ENCODE data around the gene NFATC2.

Gene NFATC2

DNA sequence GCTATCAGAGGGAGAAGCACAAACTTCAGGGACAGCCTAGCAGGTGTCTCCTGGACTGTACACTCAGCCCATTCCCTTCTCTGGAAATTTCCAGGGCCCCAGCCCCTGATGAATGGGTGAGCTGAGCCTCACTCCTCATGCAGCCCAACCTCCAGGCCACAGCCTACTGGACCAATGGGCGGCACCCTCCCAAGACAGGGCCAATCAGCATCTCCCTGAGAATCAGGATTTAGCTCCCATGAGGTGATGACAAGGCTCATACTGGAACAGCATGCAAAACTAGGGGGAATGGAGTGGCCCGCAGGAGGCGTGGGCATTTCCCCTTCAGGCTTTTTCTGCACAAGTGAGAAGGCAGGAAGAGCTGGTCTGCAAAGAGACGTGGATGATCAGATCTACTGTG, 29.0 kb downstream of the NFATC2 start:
- no peak for DNase-seq

DNA sequence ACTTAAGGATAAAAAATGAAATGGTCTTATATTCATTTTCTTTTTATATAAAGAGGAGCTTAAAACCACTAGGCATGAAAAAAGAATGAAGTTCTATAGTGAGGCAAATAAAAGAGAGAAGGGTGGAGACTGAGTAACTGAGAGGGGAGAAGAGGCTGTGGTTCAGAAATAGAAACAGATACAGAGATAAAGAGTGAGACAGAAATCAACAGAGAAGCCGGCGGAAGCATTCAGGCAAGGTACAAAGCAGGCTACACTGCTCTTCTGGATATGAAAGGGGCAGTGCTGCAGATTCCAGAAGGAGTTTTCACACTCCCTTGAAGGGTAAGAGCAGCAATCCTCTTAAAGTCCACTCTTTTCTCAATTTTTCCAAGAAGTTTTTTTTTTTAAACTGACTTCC, 29.9 kb downstream of the NFATC2 start:
- DNase-seq: peak in 1 of 5 experiments; percentile 81

DNA sequence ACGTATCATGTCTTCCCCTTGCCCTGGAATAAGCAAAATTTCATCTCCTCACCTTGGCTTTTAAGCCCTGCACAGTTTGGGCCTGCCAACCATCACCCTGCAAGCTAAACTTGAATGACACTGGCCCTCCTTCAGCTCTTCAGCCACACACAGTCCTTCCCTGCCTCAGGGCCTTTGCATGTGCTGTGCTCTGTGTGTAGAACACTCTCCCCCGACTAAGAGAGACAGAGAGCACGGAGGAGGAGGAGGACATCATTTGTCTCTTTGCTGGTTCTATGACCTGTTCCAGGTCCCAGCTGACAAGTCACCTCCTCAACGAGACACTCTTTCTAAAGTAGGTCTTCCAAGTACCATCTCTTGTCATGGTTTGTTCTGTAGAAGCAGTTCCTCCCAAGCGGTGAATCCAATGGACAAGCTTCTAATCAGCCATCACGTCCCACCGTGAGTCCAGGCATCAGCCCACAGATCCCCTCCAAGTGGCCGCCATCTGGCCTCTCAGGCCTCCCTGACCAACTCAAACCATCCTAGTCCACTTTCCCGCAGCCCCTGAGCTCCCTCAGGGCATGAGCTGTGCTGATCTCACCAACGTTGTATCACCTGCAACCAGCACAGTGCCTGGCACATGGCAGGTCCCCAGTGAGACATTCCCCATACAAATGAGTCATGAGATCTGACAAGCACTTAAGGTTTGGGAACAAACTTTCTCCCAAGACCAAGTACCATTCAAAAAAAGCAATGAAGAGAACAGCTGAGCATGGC, 30.5 kb downstream of the NFATC2 start:
- DNase-seq: peak in 1 of 5 experiments; percentile 19

DNA sequence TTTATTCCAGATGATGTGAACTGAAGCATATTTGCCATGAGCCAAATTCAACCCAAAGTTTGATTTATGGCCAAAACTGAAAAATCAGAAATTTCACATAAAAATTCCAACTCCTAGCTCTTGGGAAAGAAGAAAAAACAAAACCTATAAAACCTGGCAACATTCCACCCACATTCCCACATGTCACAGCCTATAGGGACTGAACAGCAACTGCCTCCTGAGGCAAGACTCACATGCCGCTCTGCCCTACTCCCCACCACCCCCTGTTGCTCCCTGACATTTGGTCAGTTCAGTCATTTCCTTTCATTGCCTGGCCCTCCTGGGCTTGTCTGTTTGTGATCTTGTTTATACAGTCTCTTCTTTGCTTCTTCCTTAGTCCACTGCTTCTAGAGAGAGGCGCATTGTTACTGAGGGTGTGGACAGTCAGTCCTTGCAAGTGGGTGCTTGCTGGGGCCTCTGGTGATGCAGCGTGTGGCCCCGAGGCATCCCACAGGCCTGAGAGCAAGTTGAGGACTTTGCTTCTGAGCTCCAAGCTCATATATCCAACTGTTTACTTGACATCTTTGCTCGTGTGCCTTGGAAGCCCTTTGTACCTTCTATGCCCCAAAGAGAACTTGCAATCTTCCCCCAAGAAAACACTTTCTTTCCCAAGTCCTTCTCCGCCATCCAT, 31.4 kb downstream of the NFATC2 start:
- no peak for DNase-seq

DNA sequence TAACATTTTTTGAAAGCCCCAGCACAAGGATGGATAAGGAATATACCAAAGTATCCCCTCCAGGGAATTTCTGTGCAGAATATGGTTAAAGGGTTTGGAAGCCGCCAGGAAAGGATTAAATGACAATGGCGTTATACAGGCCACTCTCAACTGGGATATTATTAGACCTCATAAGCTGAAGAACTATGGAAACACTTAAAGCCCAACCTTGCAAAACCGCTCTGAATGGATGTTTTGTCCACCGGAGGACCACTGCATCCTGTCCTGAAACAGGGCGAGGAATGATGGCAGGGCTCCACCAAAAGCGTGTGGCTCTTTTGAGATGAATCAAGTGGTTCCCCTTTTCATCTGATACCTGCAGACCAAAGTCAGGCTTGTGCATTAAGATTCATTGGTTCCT, 32.4 kb downstream of the NFATC2 start:
- no peak for DNase-seq

DNA sequence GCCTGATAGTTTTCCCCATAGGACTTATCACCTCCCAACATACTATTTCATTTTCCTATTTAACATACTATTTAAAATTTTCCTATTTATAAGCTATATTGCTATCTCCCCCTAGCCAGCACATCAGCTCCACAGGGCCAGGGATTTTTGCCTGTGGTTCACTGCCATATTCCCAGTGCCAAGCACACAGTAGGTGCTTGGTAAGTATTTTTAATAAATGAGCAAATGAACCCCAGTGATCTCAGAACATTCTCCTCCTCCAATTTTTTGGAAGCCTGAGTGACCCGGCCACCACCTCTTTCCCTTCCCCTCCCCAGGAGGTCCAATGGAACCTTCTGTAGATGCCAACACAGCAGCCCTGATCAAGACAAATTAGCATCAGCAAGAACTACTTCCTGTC, 33.3 kb downstream of the NFATC2 start:
- no peak for DNase-seq

DNA sequence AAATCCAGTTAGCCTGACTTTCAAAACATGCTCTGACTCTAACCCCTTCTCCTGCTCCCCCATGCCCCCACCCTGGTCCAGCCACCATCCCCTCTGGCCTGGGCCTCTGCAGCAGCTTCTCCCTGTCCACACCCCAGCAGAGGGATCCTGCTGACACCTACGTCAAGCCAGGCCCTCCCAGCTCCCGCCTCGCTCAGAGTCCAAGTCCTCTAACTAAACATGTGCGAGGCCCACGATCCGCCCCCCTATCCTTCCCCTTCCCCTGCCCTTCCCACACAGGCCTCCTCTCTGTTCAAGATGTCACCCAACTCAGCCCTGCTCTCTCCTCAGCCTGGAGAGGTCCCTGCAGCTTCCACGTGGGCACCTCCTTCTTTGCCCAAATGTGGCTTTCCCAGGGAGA, 33.7 kb downstream of the NFATC2 start:
- no peak for DNase-seq

DNA sequence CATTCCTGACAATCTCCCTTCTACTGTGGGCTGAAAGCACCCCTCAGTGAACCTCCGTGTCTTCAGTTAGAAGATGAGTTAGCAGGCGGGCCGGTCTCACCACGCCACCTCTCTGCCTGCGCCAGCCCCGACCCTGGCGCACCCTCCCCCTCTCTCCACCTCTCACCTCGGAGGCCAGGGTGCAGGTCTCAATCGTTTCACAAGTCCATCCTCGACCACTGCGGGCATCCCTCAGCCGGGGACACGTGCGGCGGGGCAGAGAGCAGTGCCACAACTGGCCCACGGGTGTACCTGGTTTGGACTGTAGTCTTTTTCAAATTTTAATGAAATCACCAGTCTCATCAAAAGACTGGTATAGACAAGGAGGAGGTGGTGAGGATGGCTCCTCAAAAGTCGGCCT, 34.4 kb downstream of the NFATC2 start:
- DNase-seq: no peak

DNA sequence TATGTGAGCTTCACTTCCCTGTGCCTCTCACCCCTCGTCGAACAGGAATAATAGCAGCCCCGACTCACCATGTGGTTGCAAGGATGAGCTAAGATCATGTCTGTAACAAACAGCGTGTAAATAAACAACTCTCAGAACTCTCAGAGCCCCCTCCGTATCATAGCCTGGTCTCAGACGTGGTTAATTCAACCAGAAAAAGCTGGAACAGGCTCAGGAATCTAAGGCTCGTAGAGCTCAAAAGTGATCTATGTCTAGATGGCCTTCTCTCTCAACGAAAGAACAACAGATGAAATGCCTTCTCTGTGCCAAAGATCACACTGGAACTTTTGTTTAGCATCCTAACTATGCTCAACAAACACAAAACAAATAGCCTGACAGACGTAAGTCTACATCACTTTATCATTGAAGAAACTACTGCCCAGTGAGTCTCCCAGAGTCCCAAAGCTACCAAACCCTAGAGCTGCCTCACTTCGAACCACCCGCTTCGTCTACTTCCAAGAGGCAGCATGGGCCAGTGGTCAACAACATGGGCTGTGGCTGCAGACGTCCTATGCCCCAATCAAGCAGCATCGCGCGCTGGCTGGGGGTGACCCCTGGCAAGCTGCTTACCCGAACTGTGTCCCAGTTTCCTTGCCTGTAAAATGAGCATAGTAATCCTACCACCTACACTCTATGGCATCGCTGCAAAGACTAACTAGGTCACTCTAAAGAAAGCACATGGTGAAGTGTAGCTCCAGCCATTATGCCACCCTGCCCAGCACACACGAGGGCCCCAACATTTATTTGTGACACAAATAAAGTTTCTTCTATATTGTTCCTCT, 35.1 kb downstream of the NFATC2 start:
- no peak for DNase-seq

DNA sequence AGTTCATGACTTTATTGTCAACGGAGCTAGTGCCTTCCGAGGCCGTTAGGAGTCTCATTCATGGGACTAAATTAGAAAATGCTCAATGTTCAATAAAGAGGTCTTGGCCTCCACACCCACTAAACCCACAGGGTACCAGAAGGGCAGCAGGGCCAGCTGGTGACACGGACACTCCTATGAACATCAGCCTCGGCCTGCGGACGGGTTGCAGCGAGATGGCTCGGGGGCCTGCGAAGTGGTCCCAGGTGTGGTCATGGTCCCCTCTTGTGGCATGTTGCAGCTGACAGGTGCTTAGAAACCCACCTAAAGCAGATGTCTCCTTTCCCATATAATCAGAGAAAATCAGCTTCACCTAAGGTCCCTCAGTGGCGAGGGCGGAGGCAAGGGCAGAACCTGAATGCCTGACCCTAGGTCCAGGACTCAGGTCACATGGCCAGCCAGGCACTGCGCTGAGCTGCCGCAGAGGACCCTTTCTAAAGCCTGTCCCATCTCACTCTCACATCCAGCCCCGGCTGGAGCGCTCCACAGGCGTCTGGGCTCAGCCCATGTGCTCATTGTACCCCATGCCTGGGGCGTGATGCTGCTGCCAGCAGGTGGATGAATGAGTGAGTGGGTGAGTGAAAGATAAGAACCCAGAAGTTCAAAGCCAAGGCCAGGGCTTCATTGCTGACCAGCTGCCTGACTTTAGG, 35.8 kb downstream of the NFATC2 start:
- DNase-seq: no peak

DNA sequence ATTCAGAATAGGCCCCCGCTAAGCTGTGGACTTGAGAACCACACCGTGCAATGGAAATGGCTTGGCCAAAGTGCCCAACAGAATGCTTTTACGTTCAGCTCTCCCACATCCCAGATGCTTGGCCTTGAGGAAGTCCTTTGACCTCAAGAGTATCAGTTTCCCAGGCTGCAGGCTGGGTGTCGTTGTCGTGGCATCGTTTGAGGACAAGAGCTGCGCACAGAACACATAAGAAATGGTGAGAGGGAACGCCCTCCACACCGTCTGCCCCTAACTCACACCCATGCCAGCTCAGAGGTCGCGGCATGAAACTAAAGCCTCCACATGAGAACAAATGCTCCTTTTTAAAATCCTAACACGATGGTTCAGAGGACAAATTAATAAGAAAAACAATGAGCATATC, 37.0 kb downstream of the NFATC2 start:
- DNase-seq: no peak

DNA sequence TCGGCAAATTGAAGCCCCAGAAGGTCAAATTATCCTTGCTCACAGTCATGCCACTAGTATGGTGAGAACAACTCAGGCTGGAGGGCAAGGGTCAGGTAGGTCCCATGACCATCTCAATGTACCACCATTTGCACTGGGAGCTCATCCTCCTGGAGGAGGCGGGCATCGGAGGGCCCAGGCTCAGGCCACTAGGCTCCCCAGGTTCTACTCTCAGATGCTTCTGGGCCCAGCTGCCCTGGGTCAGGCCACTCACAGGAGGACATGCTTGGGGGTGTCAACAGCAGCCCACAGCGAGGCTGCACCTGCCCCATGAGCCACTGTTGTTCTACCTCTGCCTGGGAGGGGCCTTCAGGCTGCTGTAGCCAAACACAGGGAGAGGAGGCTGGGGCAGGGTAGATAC, 39.1 kb downstream of the NFATC2 start:
- DNase-seq: no peak

DNA sequence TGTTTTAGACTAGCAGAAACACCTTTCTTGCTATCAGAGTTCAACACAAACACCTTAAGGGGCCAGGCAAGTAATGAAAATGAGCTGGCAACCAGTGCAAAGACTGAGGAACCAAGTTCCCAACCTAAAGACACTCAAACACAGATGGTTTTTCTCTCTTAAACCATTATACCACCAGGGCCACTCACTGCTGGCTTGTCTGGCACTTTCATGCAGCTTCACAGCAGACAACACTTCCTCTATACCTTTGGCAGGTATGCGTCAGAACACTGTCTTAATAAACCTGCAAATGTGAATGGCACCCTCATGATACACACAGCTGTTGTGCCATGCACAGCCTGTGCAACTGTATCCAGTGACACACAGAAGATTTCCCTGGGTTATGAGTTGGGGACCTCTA, 41.6 kb downstream of the NFATC2 start:
- DNase-seq: peak in 2 of 5 experiments; percentile 61 to 78

DNA sequence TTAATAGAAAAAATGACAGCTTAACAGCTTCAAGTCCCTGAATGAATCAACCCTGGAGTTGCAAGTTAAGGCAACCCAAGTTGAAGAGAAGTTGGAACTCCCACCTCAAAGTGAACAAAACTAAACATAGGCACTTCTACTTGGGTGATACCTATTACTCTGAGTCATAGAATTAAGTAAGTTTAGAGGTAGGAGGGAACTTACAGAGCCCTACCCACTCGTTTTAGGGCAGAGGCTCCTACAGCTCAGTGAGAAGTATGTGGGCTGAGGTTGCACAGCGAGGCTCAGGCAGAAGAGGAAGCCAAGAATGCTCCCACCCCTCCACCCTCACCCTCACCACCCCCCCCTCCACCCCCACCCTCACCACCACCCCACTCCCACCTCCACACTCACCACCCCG, 42.2 kb downstream of the NFATC2 start:
- DNase-seq: peak in 3 of 5 experiments; percentile 32 to 91 (median 71)

DNA sequence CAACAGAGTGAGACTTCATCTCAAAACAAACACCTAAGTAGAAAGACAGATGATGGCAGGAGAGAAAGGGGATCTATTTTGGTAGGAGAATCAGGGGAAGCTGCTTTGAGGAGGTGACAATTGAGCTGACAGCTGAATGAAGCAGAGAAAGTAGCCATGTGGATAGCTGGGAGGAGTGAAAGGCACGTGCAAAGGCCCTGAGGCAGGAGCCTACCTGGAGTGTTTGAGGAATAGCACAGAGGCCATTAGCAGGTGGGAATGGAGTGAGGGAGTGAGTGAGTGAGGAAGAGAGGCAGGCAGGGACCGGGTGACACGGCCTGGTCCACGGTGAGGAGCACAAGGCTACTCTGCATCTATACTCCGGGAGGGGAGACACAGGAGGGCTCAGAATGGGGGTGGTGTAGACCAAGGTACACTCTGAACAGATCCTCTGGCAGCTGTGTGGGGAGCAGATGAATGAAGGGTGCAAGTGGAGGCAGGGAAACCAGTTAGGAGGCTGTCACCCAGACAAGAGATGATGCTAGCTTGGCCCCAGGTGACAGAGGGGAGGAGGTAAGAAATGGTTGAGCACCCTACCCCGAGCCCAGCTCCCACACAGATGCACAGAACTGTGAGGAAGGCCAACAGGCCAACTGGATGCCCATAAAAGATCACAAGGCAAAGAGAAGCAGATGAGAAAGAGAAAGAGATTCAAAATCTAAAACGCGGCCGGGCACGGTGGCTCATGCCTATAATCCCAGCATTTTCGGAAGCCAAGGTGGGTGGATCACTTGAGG, 43.6 kb downstream of the NFATC2 start:
- no peak for DNase-seq

DNA sequence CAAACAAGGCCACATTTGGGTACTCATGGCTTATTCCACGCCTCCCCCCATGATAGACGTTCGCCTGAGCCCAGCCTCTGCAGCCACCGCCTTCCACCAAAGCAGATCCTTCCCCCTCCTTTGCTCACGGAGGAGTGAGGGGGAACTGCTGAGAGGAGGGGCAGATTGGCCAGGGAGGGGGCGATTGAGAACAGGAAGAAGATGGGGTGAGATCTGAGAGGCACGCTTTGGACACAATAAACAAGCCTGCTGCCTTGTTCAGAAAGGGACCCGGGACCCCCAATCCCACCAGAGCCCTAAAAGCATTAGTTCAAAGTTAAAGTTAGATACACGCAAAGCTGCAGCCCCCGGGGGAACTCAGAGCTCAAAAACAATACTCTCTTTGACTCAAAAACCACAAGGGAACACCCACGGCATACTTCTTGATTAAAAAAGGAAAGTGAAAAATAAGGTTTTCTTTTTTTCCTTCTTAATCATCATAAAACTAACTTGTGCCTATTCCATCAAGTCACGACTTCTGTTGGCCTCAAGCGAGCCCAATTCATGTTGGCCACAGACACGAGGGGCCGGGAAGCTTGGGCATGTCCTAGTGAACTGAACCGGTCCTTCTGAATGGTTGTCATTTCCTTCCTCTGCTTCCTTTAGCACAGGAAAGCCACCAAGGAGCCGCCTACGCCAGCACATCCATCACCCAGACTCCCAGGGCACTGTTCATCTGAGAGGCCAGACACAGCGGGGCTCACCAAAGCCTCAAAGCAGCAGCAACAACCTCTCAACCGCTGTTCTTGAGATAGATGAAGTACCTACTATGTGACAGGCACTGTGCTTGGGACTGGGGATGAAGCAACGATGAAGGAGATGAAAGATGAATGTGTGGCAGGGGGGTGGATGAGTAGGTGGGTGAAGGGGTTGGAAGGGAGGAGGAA, 44.7 kb downstream of the NFATC2 start:
- DNase-seq: peak in 4 of 5 experiments; percentile 26 to 79 (median 52)

DNA sequence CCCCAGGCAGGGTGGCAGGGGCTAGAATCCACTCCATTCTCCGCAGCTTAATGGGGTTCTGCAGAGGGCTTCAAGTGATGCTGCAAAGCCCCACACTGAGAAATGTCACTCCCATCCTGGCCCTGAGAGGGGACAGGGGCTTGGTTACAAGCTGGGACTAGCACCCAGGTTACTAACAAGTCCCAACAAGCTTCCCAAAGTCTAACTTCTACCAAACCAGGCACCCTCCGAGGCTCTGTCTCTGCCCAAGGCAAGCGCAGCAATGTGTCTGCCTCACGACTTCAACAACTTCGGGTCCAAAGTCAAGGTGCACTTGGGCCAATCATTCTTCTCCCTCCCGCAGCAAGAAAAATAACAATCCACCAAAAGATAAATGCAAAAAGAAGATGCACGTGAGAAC, 45.6 kb downstream of the NFATC2 start:
- DNase-seq: no peak

DNA sequence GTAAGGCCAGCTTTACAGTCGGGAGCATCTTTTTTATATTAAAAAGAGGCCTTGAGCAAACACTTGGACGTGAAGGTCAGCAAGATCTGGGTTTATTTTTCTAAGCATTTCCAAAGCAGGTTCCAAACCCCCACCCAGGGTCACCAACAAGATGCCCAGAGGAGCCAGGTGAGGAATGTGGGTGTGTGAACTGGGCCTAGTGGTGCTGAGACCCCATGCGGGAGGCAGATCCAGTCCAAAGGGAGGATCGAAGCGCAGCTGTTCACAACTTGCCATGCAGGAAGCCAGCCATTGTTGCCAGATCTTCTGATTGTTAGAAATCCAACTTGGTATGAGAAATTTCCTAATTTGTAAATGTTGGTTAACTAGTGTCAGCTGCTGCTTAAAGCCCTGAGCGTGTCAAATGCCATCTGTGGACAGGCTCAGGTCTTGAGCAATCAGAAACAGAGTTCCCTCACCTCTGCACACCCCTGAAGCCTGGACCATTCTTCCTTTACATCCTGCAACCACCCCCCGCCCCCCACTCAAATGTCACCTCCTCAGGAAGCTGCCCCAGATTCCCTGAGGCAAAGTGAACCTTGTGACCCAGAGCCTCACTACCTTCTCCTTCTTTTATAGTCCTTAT, 46.5 kb downstream of the NFATC2 start:
- DNase-seq: no peak

DNA sequence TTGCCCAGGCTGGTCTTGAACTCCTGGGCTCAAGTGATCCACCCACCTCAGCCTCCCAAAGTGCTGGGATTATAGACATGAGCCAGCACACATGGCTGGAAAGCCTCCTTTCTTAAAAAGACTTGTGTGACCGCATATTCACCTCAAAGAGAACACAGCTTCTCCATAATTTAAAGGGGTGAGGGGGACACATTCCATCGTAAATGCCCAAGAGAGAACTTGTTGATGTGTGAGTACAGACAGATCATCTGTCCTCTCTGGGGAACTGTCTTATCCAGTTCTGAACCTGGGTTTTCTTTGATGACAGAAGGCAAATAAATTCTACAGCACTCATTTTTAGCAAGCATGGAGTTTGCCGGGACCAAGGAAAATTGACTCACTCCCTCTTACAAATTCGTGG, 47.2 kb downstream of the NFATC2 start:
- DNase-seq: no peak
